HepG2 (cell line): ENCODE data around the gene DCTN3. TPM values are rescaled to one million over a fixed set of nuclear protein-coding genes. Genes with fewer than 3 reads are reported as not detected.

ENCODE experiments used
- FIP1L1 ChIP-seq: fragments of 200-400 bp; formaldehyde crosslinking; IDR thresholded peaks from 2 replicates; pipeline ENCODE4 v1.6.1; 2018; ENCODE audit warnings: low read depth, mild to moderate bottlenecking, low read length, moderate library complexity, borderline replicate concordance; ENCODE audit not compliant: insufficient read depth
- FOXM1 ChIP-seq: sonication (generic); formaldehyde crosslinking; IDR thresholded peaks from 2 replicates; pipeline ENCODE4 v1.5.0; 2020; ENCODE audit warnings: missing genetic modification reagents
- GLI4 ChIP-seq: sonication (generic); formaldehyde crosslinking; IDR thresholded peaks from 2 replicates; pipeline ENCODE4 v1.5.1; 2020; ENCODE audit warnings: missing genetic modification reagents, mild to moderate bottlenecking, moderate library complexity, borderline replicate concordance
- HHEX ChIP-seq: IDR thresholded peaks from 2 replicates; pipeline ENCODE4 v1.6.1; 2016; ENCODE audit warnings: control low read depth
- HNRNPLL ChIP-seq: fragments of 200-400 bp; formaldehyde crosslinking; IDR thresholded peaks from 2 replicates; pipeline ENCODE4 v1.6.1; 2017; ENCODE audit warnings: mild to moderate bottlenecking, low read depth, low read length; ENCODE audit not compliant: poor library complexity, severe bottlenecking
- HOXA9 ChIP-seq: sonication (generic); formaldehyde crosslinking; IDR thresholded peaks from 2 replicates; pipeline ENCODE4 v1.8.1; 2022; ENCODE audit warnings: missing genetic modification reagents, mild to moderate bottlenecking, moderate library complexity, borderline replicate concordance
- LCORL ChIP-seq, 2 experiments: fragments of 450-650 bp in 1 of 2; sonication (generic) in 1 of 2; formaldehyde crosslinking in 1 of 2; IDR thresholded peaks; 2 replicates each; pipeline versions ENCODE4 v1.5.0 to v1.6.1; 2017 to 2020; ENCODE audit warnings: antibody characterized with exemption in 1 of 2, missing genetic modification reagents in 1 of 2
- MTF1 ChIP-seq: sonication (generic); formaldehyde crosslinking; IDR thresholded peaks from 2 replicates; pipeline ENCODE4 v1.5.0; 2020; ENCODE audit warnings: missing genetic modification reagents
- NFYC ChIP-seq: IDR thresholded peaks from 2 replicates; pipeline ENCODE4 v1.6.1; 2016; ENCODE audit warnings: missing genetic modification reagents, missing compliant biosample characterization
- PAF1 ChIP-seq: IDR thresholded peaks from 2 replicates; pipeline ENCODE4 v1.6.1; 2016; ENCODE audit warnings: missing genetic modification reagents, missing compliant biosample characterization
- PAX8 ChIP-seq: sonication (generic); formaldehyde crosslinking; IDR thresholded peaks from 2 replicates; pipeline ENCODE4 v1.8.0; 2022; ENCODE audit warnings: mild to moderate bottlenecking, missing genetic modification reagents, borderline replicate concordance
- SMAD3 ChIP-seq: sonication (generic); formaldehyde crosslinking; IDR thresholded peaks from 2 replicates; pipeline ENCODE4 v1.4.0; 2020; ENCODE audit warnings: missing genetic modification reagents
- SNAPC2 ChIP-seq: sonication (generic); formaldehyde crosslinking; IDR thresholded peaks from 2 replicates; pipeline ENCODE4 v1.8.1; 2022; ENCODE audit warnings: mild to moderate bottlenecking, missing genetic modification reagents
- SPEN ChIP-seq: sonication (generic); formaldehyde crosslinking; IDR thresholded peaks from 2 replicates; pipeline ENCODE4 v1.5.1; 2020; ENCODE audit warnings: low read depth, mild to moderate bottlenecking, missing genetic modification reagents
- YEATS2 ChIP-seq: sonication (generic); formaldehyde crosslinking; IDR thresholded peaks from 2 replicates; pipeline ENCODE4 v1.4.0; 2020; ENCODE audit warnings: missing genetic modification reagents, borderline replicate concordance
- ZFP90 ChIP-seq: sonication (generic); formaldehyde crosslinking; IDR thresholded peaks from 2 replicates; pipeline ENCODE4 v1.8.0; 2022; ENCODE audit warnings: missing genetic modification reagents, mild to moderate bottlenecking, inconsistent platforms, borderline replicate concordance
- ZNF567 ChIP-seq: sonication (generic); formaldehyde crosslinking; IDR thresholded peaks from 2 replicates; pipeline ENCODE4 v1.8.1; 2023; ENCODE audit warnings: mild to moderate bottlenecking, missing genetic modification reagents, borderline replicate concordance
- ZNF878 ChIP-seq: sonication (generic); formaldehyde crosslinking; IDR thresholded peaks from 2 replicates; pipeline ENCODE4 v1.8.1; 2023; ENCODE audit warnings: mild to moderate bottlenecking, missing genetic modification reagents, moderate library complexity
- polyA plus RNA-seq, 8 experiments: library from polyadenylated mRNA; depleted of rRNA in 3 of 8; stranded (reverse) in 7 of 8; unstranded in 1 of 8; fragments of >200 nt; fragmentation: Illumina TruSeq in 4 of 8; extraction: Trizol in 4 of 8; gene quantifications; 2 replicates each; pipeline versions ENCODE4 v1.2.1 to v1.2.3, GENCODE V29; 2011 to 2016; ENCODE audit warnings: low read depth in 4 of 8, missing spikeins in 1 of 8, mixed read lengths in 1 of 8; ENCODE audit not compliant: insufficient read depth in 1 of 8
- total RNA-seq, 5 experiments: library from RNA; depleted of rRNA; stranded (reverse); fragments of >200 nt; fragmentation: Illumina TruSeq; extraction: Trizol; gene quantifications; 2 replicates each; pipeline ENCODE4 v1.2.3, GENCODE V29; 2016; ENCODE audit warnings: low read depth in 1 of 5
- TF ChIP-seq, protein P1 (sequence below): sonication (generic); formaldehyde crosslinking; IDR thresholded peaks from 2 replicates; pipeline ENCODE4 v1.8.1; 2023; ENCODE audit warnings: mild to moderate bottlenecking, missing genetic modification reagents
- TF ChIP-seq, protein P2 (sequence below): sonication (generic); formaldehyde crosslinking; IDR thresholded peaks from 2 replicates; pipeline ENCODE4 v1.8.1; 2023; ENCODE audit warnings: mild to moderate bottlenecking, moderate library complexity, missing genetic modification reagents
- TF ChIP-seq, protein P3 (sequence below), 2 experiments: sonication (generic) in 1 of 2; formaldehyde crosslinking in 1 of 2; IDR thresholded peaks; 2 replicates each; pipeline versions ENCODE4 v1.4.0 to v1.6.1; 2018 to 2020; ENCODE audit warnings: missing genetic modification reagents in 2 of 2, borderline replicate concordance in 1 of 2, low read depth in 1 of 2, mild to moderate bottlenecking in 1 of 2, missing biosample characterization in 1 of 2
- TF ChIP-seq, protein P4 (sequence below): sonication (generic); formaldehyde crosslinking; IDR thresholded peaks from 2 replicates; pipeline ENCODE4 v1.8.0; 2022; ENCODE audit warnings: missing genetic modification reagents, low read depth, mild to moderate bottlenecking, borderline replicate concordance

Gene DCTN3
- total and polyA plus RNA-seq, 2 of the 13 experiments (the other 11 are each of a cell fraction or from before 2014, with no cell fraction given), result 27.4 to 34.5 TPM

DNA sequence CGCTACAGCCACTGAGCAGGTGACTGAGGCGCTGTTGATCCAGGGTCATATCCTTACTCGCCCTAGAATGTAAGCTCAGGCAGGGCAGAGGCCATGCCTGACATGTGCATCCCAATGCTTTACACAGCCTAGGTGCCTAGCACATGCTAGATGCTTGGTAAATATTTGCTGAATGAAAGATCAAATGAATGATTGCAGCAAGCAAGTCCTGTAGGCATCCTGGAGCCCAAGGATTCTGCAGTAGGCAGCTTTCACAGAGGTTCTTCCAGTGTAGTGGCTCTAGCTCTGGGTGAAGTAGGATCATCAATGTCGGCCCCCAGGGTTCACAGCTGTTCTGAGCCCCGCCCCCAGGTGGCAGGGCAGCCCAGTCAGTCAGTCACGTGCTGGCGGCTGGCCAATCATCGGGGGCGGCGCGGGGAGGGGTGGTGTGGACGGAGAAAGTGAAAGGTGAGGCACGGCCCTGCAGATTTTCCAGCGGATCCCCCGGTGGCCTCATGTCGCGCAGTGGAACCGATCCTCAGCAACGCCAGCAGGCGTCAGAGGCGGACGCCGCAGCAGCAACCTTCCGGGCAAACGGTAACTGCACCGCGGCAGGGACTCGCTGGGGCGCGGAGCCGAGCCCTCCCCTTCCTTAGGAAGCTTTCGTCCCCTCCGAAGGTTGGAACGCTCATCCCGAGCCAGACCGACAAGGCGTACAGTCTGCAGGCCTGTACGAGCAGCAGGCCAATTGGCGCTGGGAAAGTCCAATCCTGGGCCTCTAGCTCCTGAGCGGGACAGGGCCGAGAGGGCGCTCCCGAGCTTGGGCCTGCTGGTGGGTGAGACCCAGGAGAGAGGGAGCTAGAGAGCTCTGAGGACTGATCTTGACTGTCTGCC is 26.2 kb upstream of the DCTN3 start, which contains the start of gene GALT (continued):
- TF ChIP-seq ZFP90 (peak; percentile 72; the same call in 1 of the 2 replicates), YEATS2 (peak; percentile 74), FOXM1 (CRISPR knock-in tag) (no peak), FIP1L1 (no peak), GLI4 (CRISPR knock-in tag) (0 out of 2 replicates have a peak, but pooled peaks have one; percentile 25), HHEX (peak; percentile 9; the same call in 1 of the 2 replicates), PAF1 (CRISPR knock-in tag) (no peak), SNAPC2 (CRISPR knock-in tag) (no peak), HNRNPLL (peak; percentile 72), ZNF878 (CRISPR knock-in tag) (no peak), SPEN (CRISPR knock-in tag) (peak; percentile 63; the same call in 1 of the 2 replicates), SMAD3 (CRISPR knock-in tag) (peak; percentile 55; the same call in 1 of the 2 replicates), HOXA9 (CRISPR knock-in tag) (no peak), PAX8 (no peak), NFYC (peak; percentile 95), ZNF567 (CRISPR knock-in tag) (peak; percentile 80; the same call in 1 of the 2 replicates), LCORL (IDR thresholded peaks at IDR 0.05) (no peak), LCORL (CRISPR knock-in tag; IDR thresholded peaks at IDR 0.05) (peak; percentile 82; the same call in 1 of the 2 replicates), MTF1 (no peak)
- TF ChIP-seq, protein P1, sequence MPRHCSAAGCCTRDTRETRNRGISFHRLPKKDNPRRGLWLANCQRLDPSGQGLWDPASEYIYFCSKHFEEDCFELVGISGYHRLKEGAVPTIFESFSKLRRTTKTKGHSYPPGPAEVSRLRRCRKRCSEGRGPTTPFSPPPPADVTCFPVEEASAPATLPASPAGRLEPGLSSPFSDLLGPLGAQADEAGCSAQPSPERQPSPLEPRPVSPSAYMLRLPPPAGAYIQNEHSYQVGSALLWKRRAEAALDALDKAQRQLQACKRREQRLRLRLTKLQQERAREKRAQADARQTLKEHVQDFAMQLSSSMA (CRISPR knock-in tag), result no peak
- TF ChIP-seq, protein P2, sequence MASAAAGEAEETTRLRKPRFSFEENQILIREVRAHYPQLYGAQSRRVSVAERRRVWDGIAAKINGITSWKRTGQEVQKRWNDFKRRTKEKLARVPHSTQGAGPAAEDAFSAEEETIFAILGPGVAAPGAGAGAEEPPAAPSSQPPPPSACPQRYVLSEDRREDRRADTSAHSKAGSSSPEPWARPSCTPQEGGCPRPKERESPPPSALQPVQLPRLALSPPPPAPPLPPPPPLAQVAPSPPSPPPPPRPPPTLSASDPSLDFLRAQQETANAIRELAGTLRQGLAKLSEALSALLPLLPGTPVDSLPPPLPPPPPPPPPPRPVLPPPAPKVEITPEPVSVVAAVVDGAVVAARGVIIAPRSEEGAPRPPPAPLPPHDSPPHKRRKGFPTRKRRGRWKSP (CRISPR knock-in tag), result peak; percentile 66
- TF ChIP-seq, protein P3, sequence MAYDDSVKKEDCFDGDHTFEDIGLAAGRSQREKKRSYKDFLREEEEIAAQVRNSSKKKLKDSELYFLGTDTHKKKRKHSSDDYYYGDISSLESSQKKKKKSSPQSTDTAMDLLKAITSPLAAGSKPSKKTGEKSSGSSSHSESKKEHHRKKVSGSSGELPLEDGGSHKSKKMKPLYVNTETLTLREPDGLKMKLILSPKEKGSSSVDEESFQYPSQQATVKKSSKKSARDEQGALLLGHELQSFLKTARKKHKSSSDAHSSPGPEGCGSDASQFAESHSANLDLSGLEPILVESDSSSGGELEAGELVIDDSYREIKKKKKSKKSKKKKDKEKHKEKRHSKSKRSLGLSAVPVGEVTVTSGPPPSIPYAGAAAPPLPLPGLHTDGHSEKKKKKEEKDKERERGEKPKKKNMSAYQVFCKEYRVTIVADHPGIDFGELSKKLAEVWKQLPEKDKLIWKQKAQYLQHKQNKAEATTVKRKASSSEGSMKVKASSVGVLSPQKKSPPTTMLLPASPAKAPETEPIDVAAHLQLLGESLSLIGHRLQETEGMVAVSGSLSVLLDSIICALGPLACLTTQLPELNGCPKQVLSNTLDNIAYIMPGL (CRISPR knock-in tag; IDR thresholded peaks at IDR 0.05; ENCODE audit: borderline replicate concordance in 1 of 2, low read depth in 1 of 2), result peak; percentile 97 to 99
- TF ChIP-seq, protein P4, sequence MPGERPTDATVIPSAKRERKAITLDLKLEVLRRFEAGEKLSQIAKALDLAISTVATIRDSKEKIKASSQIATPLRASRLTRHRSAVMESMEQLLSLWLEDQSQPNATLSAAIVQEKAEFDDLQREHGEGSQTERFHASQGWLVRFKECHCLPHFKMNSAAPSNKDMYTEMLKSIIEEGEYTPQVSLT, result no peak
